Activated B cell treated with CpG ODN at 0.5 μM for 24 hours (primary cell): ENCODE measurements around the gene ABLIM2. TPM values are rescaled to one million over a fixed set of nuclear protein-coding genes. Genes with fewer than 3 reads are reported as not detected.

Experiments used
- ATAC-seq: fragments of 200-7000 bp; cut with Tn5 transposase; one replicate; pipeline ENCODE4 v1.10.0; 2021; ENCODE audit warnings: low read depth, mild to moderate bottlenecking, moderate library complexity
- CTCF ChIA-PET: fragments of 350-600 bp; sonication (Branson Sonifier 250); formaldehyde crosslinking; loops from one replicate; lab custom pipeline; 2021; ENCODE audit warnings: antibody characterized with exemption; lab: Charles Lee
- POLR2A ChIA-PET: fragments of 350-600 bp; sonication (Branson Sonifier 250); formaldehyde crosslinking; loops from one replicate; lab custom pipeline; 2021; ENCODE audit warnings: antibody characterized with exemption; lab: Charles Lee
- DNase-seq: peaks from one replicate; pipeline ENCODE4 v3.0.0; 2022
- H3K27ac Mint-ChIP-seq: one replicate; pipeline ENCODE4 v1.8.0; 2020; ENCODE audit warnings: mixed read lengths
- H3K27me3 Mint-ChIP-seq: one replicate; pipeline ENCODE4 v1.8.0; 2021; ENCODE audit warnings: mixed read lengths
- H3K36me3 Mint-ChIP-seq: one replicate; pipeline ENCODE4 v1.8.0; 2021; ENCODE audit warnings: low read depth, mixed read lengths
- H3K4me1 Mint-ChIP-seq: one replicate; pipeline ENCODE4 v1.8.0; 2021; ENCODE audit warnings: mixed read lengths
- H3K4me3 Mint-ChIP-seq: one replicate; pipeline ENCODE4 v1.8.0; 2020; ENCODE audit warnings: mild to moderate bottlenecking, mixed read lengths
- H3K9me3 Mint-ChIP-seq: one replicate; pipeline ENCODE4 v1.8.0; 2020; ENCODE audit warnings: mixed read lengths
- CTCF ChIP-seq: fragments of 200-600 bp; IDR thresholded peaks from one replicate; pipeline ENCODE4 v1.8.0; 2022; ENCODE audit warnings: antibody characterized with exemption, mild to moderate bottlenecking
- intact Hi-C: fragments of 100-400 bp; cut with micrococcal nuclease; formaldehyde crosslinking; loops from one replicate; pipeline ENCODE4 v1.15.1; 2024
- total RNA-seq: library from RNA; stranded (reverse); gene quantifications from 2 replicates; pipeline ENCODE4 v1.2.3, GENCODE V29; 2022

The ABLIM2 gene
- total RNA-seq, 1 donor from 2014 or later = 5.2 TPM

- POLR2A ChIA-PET = no interaction called here
- intact Hi-C loops = no loop called here
- Mint-ChIP-seq H3K27ac (no peak overlapping the region), H3K27me3 (peaks cover 4% of the 10 kb centered on the region), H3K9me3 (no peaks in the 10 kb centered on the region), H3K4me1 (no peaks in the 10 kb centered on the region), H3K4me3 (no peak overlapping the region), H3K36me3 (no peaks in the 10 kb centered on the region)
- no peak for ATAC-seq
- CTCF ChIA-PET = no interaction called here
- no peak for DNase-seq
- no peak for TF ChIP-seq CTCF
Observed at GRCh38 chr4:8004066-8004465, 154.5 kb downstream of the ABLIM2 start.

GRCh38 chr4:8002525-8003309, 155.9 kb downstream of the ABLIM2 start:
- no peak for DNase-seq

GRCh38 chr4:8001564-8002355, 156.9 kb downstream of the ABLIM2 start:
- ChIA-PET POLR2A (no interaction called here), CTCF (no interaction called here)
- Mint-ChIP-seq H3K9me3 (no peaks in the 10 kb centered on the region), H3K36me3 (no peaks in the 10 kb centered on the region), H3K27me3 (peaks cover 4% of the 10 kb centered on the region), H3K4me1 (no peaks in the 10 kb centered on the region), H3K27ac (no peak overlapping the region), H3K4me3 (no peak overlapping the region)
- ATAC-seq (no peak), DNase-seq (no peak)
- intact Hi-C loops = no loop called here
- no peak for TF ChIP-seq CTCF

More at GRCh38 chr4:8002525-8003309, 155.9 kb downstream of the ABLIM2 start:
- peaks cover 4% of the 10 kb centered on the region for H3K27me3 Mint-ChIP-seq
- intact Hi-C loops = no loop called here
- ATAC-seq = no peak
- no peak overlapping the region for H3K4me3 Mint-ChIP-seq
- no peaks in the 10 kb centered on the region for H3K36me3 Mint-ChIP-seq
- ChIA-PET POLR2A (no interaction called here), CTCF (no interaction called here)
- H3K27ac Mint-ChIP-seq = no peak overlapping the region
- no peak for TF ChIP-seq CTCF
- no peaks in the 10 kb centered on the region for H3K9me3 Mint-ChIP-seq
- H3K4me1 Mint-ChIP-seq = no peaks in the 10 kb centered on the region

GRCh38 chr4:8000721-8001491, 157.7 kb downstream of the ABLIM2 start:
- no peak for TF ChIP-seq CTCF
- H3K9me3 Mint-ChIP-seq = no peaks in the 10 kb centered on the region
- POLR2A ChIA-PET = no interaction called here
- peaks cover 4% of the 10 kb centered on the region for H3K27me3 Mint-ChIP-seq
- no peaks in the 10 kb centered on the region for H3K4me1 Mint-ChIP-seq
- H3K27ac Mint-ChIP-seq = no peak overlapping the region
- DNase-seq (no peak), ATAC-seq (no peak)
- H3K4me3 Mint-ChIP-seq = no peak overlapping the region
- CTCF ChIA-PET = no interaction called here
- intact Hi-C loops = no loop called here
- H3K36me3 Mint-ChIP-seq = no peaks in the 10 kb centered on the region

- ChIA-PET CTCF (no interaction called here), POLR2A (no interaction called here)
- intact Hi-C loops = no loop called here
- no peak for TF ChIP-seq CTCF
- no peaks in the 10 kb centered on the region for H3K9me3 Mint-ChIP-seq
- H3K27ac Mint-ChIP-seq = no peak overlapping the region
- DNase-seq (no peak), ATAC-seq (no peak)
- H3K27me3 Mint-ChIP-seq = peaks cover 4% of the 10 kb centered on the region
- H3K4me1 Mint-ChIP-seq = no peaks in the 10 kb centered on the region
- H3K4me3 Mint-ChIP-seq = no peak overlapping the region
- no peaks in the 10 kb centered on the region for H3K36me3 Mint-ChIP-seq
Observed at GRCh38 chr4:8000247-8000646, 158.4 kb downstream of the ABLIM2 start.
